ENCODE data around the gene LAMP1. TPM values are rescaled to one million over a fixed set of nuclear protein-coding genes. Genes with fewer than 3 reads are reported as not detected.
"Not testable (repeated sequence)": the region's sequence is repeated elsewhere in the genome, so short reads cannot be mapped to it uniquely, and the experiment has no call there.

Gene LAMP1
- total and polyA plus RNA-seq, 4 donors, result 97.4 to 210 (median 167) TPM

DNA sequence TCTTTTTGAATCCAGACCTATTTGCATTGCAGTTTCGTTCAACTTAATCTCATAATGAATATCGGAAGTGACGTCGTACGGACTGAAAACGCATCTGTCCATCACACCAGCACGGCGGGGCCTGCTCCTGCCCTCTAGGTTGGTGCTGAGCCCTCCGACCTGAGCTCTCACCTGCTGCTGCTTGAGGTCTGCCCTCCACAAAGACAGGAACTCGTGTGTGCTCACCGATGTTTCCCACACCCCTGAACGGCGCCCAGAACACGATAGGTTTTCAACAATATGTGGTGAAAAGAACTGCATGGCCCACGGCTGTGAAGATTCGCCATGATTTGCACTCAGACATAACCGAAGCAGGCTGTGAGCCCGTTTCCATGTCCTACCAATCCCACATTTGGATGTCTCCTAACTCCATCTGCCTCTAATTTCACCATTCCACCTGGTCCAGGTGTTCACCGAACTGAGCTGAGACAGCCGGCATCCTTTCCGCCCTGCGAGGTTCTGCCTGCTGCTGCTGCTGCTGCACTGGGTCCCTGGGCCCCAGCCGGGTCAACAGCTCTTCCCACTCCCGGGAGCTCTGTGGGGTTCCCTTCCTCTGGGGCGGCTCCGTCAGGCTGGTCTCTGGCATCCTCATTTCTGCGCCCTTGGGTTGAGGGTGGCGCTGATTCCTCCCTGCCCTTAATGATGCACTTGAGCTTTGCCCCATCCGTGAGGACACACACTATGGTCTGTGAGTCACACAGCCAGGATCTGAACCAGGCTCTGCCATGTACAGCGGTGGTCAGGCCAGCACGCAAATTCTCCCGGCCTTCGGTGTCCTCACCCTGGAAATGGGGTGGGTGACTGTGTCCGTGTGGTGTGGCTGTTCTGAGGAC, 46.0 kb downstream of the LAMP1 start:
- Histone ChIP-seq H3K4me3 (ENCODE audit: low read length in 2 of 2) (no peak overlapping the region), H3K27me3 (ENCODE audit: control insufficient read depth in 1 of 2, insufficient read depth in 2 of 2, low read length in 1 of 2) (no peaks in the 10 kb centered on the region), H3K27ac (ENCODE audit: low read depth in 1 of 2, low read length in 2 of 2) (no peak overlapping the region), H3K9me3 (ENCODE audit: control insufficient read depth, low read length) (no peaks in the 10 kb centered on the region), H3K4me1 (ENCODE audit: control insufficient read depth in 1 of 2, insufficient read depth in 2 of 2, low read length in 2 of 2) (no peaks in the 10 kb centered on the region), H3K36me3 (ENCODE audit: control insufficient read depth in 1 of 2, insufficient read depth in 2 of 2, low read length in 1 of 2) (no peaks in the 10 kb centered on the region)
- ATAC-seq (ENCODE audit: low FRiP score) (no peak), DNase-seq (peak; percentile 45 to 51)
- intact Hi-C loops (cut with DNase I), result no loop called here
- 88% methylated on average over 34 of the region's 34 CpGs for WGBS, 2 donors

DNA sequence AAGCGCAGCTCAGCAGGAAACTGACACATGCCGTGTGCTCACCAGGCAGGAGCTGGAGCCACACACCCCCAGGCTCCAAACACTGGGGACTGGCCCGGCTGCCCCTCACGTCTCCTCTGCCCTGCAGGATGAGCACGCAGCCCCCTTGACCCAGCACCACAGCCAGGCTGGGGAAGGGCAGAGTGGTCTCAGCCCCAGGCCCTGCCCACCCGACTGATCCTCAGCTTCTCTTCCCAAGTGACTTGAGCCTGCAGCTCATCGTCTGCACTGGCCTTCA, 46.6 kb downstream of the LAMP1 start:
- Histone ChIP-seq H3K27me3 (ENCODE audit: control insufficient read depth in 1 of 2, insufficient read depth in 2 of 2, low read length in 1 of 2) (no peaks in the 10 kb centered on the region), H3K36me3 (ENCODE audit: control insufficient read depth in 1 of 2, insufficient read depth in 2 of 2, low read length in 1 of 2) (no peaks in the 10 kb centered on the region), H3K27ac (ENCODE audit: low read depth in 1 of 2, low read length in 2 of 2) (no peak overlapping the region), H3K4me3 (ENCODE audit: low read length in 2 of 2) (no peak overlapping the region), H3K4me1 (ENCODE audit: control insufficient read depth in 1 of 2, insufficient read depth in 2 of 2, low read length in 2 of 2) (no peaks in the 10 kb centered on the region), H3K9me3 (ENCODE audit: control insufficient read depth, low read length) (no peaks in the 10 kb centered on the region)
- intact Hi-C loops (cut with DNase I), result no loop called here
- WGBS, 2 donors, result 89 to 97% methylated on average over 7 of the region's 7 CpGs
- peak in 1 of 2 donors; percentile 45 for DNase-seq
- ATAC-seq (ENCODE audit: low FRiP score), result no peak

DNA sequence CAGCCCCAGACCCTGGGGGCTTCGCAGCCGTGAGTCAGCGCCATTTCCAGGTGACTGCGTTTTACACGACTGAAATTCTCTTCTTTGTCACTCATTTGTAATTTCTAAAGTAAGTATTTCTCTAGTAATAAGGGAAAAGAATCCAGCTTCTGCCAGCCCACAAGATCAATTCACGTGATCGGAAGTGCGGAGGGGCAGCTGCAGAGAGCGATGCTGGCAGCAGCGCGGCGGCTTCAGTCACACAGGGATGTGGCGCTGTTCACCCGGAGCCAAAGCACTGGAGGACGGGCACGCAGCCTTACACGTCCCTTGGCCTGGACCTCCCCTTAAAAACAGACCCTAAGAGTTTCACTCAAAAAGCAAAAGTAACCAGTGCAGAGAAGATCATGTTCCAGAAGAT, 48.4 kb downstream of the LAMP1 start:
- intact Hi-C loops (cut with DNase I), result no loop called here
- Histone ChIP-seq H3K4me3 (ENCODE audit: low read length in 2 of 2) (no peak overlapping the region), H3K9me3 (ENCODE audit: control insufficient read depth, low read length) (no peaks in the 10 kb centered on the region), H3K4me1 (ENCODE audit: control insufficient read depth in 1 of 2, insufficient read depth in 2 of 2, low read length in 2 of 2) (no peaks in the 10 kb centered on the region), H3K27ac (ENCODE audit: low read depth in 1 of 2, low read length in 2 of 2) (no peak overlapping the region), H3K36me3 (ENCODE audit: control insufficient read depth in 1 of 2, insufficient read depth in 2 of 2, low read length in 1 of 2) (no peaks in the 10 kb centered on the region), H3K27me3 (ENCODE audit: control insufficient read depth in 1 of 2, insufficient read depth in 2 of 2, low read length in 1 of 2) (no peaks in the 10 kb centered on the region)
- ATAC-seq (ENCODE audit: low FRiP score) (no peak), DNase-seq (peak; percentile 26 to 44)
- WGBS, 2 donors, result 96% methylated on average over 17 of the region's 17 CpGs

DNA sequence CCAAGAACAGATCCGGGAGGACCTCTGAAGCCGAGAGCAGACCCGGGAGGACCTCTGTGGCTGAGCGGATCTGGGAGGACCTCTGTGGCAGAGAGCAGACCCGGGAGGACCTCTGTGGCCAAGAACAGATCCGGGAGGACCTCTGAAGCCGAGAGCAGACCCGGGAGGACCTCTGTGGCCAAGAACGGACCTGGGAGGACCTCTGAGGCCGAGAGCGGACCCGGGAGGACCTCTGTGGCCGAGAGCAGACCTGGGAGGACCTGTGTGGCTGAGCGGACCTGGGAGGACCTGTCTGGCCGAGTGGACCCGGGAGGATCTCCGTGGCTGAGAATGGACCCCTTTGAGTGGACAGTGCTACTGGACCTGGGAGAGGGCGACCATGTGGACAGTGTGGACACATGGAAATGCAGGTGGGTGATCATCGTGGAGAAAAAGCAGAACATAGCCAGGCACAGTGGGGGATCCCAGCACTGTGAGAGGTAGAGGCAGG, 50.7 kb downstream of the LAMP1 start:
- H3K4me1 ChIP-seq (ENCODE audit: control insufficient read depth in 1 of 2, insufficient read depth in 2 of 2, low read length in 2 of 2); H3K27ac ChIP-seq (ENCODE audit: low read depth in 1 of 2, low read length in 2 of 2); ATAC-seq (ENCODE audit: low FRiP score); H3K4me3 ChIP-seq (ENCODE audit: low read length in 2 of 2); H3K36me3 ChIP-seq (ENCODE audit: control insufficient read depth in 1 of 2, insufficient read depth in 2 of 2, low read length in 1 of 2); H3K27me3 ChIP-seq (ENCODE audit: control insufficient read depth in 1 of 2, insufficient read depth in 2 of 2, low read length in 1 of 2); intact Hi-C loops (cut with DNase I); H3K9me3 ChIP-seq (ENCODE audit: control insufficient read depth, low read length): not testable (repeated sequence)
- peak; percentile 33 to 58 for DNase-seq
- WGBS, 2 donors, result 95 to 97% methylated on average over 18 to 19 of the region's 19 CpGs

DNA sequence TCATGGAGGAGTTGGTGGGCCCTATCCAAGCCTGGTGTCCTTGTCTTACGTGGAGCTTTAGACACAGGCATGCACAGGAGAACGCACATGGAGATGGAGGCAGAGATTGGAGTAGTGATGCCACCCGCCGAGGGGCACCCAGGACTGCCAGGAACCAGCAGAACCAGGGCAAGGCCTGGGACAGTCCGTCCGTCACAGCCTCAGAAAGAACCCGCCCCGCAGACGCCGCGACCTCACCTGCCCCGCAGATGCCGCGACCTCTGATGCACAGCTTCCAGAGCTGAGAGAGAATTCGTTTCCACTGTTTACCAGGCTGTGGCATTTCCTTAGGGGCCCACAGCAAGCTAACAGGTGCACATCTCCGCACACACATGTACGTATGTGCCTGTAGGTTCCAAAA, 51.6 kb downstream of the LAMP1 start:
- H3K36me3 ChIP-seq (ENCODE audit: control insufficient read depth in 1 of 2, insufficient read depth in 2 of 2, low read length in 1 of 2), result no peaks in the 10 kb centered on the region
- H3K4me1 ChIP-seq (ENCODE audit: control insufficient read depth in 1 of 2, insufficient read depth in 2 of 2, low read length in 2 of 2), result no peaks in the 10 kb centered on the region
- H3K27me3 ChIP-seq (ENCODE audit: control insufficient read depth in 1 of 2, insufficient read depth in 2 of 2, low read length in 1 of 2), result no peaks in the 10 kb centered on the region
- WGBS, 2 donors, result 96 to 99% methylated on average over 17 of the region's 17 CpGs
- peak; percentile 15 to 71 for DNase-seq
- no peak overlapping the region for H3K4me3 ChIP-seq (ENCODE audit: low read length in 2 of 2)
- ATAC-seq (ENCODE audit: low FRiP score), result no peak
- intact Hi-C loops (cut with DNase I), result no loop called here
- H3K27ac ChIP-seq (ENCODE audit: low read depth in 1 of 2, low read length in 2 of 2), result no peak overlapping the region
- H3K9me3 ChIP-seq (ENCODE audit: control insufficient read depth, low read length), result no peaks in the 10 kb centered on the region

DNA sequence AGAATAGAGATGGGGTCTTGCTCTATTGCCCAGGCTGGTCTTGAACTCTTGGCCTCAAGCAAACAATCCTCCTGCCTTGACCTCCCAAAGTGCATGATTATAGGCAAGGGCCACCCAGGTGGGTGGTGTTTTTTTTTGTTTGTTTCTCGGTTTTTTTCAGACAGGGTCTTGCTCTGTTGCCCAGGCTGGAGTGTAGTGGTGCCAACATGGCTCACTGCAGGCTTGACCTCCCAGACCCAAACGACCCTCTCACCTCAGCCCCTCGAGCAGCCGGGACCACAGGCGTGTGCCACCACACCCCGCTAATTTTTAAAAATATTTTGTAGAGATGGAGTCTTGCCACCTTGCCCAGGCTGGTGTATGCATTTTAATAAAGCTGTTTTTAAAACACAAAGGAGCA, 52.0 kb downstream of the LAMP1 start:
- intact Hi-C loops (cut with DNase I), result no loop called here
- DNase-seq (peak in 1 of 2 donors; percentile 31), ATAC-seq (ENCODE audit: low FRiP score) (no peak)
- Histone ChIP-seq H3K27ac (ENCODE audit: low read depth in 1 of 2, low read length in 2 of 2) (no peak overlapping the region), H3K9me3 (ENCODE audit: control insufficient read depth, low read length) (no peaks in the 10 kb centered on the region), H3K4me3 (ENCODE audit: low read length in 2 of 2) (no peak overlapping the region), H3K4me1 (ENCODE audit: control insufficient read depth in 1 of 2, insufficient read depth in 2 of 2, low read length in 2 of 2) (no peaks in the 10 kb centered on the region), H3K27me3 (ENCODE audit: control insufficient read depth in 1 of 2, insufficient read depth in 2 of 2, low read length in 1 of 2) (no peaks in the 10 kb centered on the region), H3K36me3 (ENCODE audit: control insufficient read depth in 1 of 2, insufficient read depth in 2 of 2, low read length in 1 of 2) (no peaks in the 10 kb centered on the region)
- WGBS, 2 donors, result 88 to 89% methylated on average over 6 of the region's 6 CpGs

DNA sequence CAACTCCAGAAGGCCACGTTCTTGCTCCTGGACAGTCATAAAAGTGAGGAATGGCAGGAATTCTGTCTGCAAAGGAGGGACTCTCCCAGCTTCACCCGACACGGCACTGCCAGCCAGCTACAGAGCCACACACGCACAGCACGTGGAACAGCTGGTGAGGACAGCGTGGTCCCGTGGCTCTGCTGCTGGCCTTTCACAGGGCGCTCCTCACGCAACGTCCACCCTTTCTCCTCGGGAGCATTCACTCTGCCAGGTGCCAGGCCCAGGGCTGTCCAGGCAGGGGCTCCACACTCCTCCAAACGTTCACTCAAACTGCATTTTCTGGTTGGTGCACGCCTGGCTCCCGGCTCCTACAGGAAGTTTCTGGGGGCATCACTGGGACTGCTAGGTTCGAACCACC, 52.5 kb downstream of the LAMP1 start:
- peak; percentile 5 to 52 for DNase-seq
- Histone ChIP-seq H3K9me3 (ENCODE audit: control insufficient read depth, low read length) (no peaks in the 10 kb centered on the region), H3K27me3 (ENCODE audit: control insufficient read depth in 1 of 2, insufficient read depth in 2 of 2, low read length in 1 of 2) (no peaks in the 10 kb centered on the region), H3K4me3 (ENCODE audit: low read length in 2 of 2) (no peak overlapping the region), H3K36me3 (ENCODE audit: control insufficient read depth in 1 of 2, insufficient read depth in 2 of 2, low read length in 1 of 2) (no peaks in the 10 kb centered on the region), H3K27ac (ENCODE audit: low read depth in 1 of 2, low read length in 2 of 2) (no peak overlapping the region), H3K4me1 (ENCODE audit: control insufficient read depth in 1 of 2, insufficient read depth in 2 of 2, low read length in 2 of 2) (no peaks in the 10 kb centered on the region)
- intact Hi-C loops (cut with DNase I), result no loop called here
- no peak for ATAC-seq (ENCODE audit: low FRiP score)
- 88 to 89% methylated on average over 15 of the region's 15 CpGs for WGBS, 2 donors

DNA sequence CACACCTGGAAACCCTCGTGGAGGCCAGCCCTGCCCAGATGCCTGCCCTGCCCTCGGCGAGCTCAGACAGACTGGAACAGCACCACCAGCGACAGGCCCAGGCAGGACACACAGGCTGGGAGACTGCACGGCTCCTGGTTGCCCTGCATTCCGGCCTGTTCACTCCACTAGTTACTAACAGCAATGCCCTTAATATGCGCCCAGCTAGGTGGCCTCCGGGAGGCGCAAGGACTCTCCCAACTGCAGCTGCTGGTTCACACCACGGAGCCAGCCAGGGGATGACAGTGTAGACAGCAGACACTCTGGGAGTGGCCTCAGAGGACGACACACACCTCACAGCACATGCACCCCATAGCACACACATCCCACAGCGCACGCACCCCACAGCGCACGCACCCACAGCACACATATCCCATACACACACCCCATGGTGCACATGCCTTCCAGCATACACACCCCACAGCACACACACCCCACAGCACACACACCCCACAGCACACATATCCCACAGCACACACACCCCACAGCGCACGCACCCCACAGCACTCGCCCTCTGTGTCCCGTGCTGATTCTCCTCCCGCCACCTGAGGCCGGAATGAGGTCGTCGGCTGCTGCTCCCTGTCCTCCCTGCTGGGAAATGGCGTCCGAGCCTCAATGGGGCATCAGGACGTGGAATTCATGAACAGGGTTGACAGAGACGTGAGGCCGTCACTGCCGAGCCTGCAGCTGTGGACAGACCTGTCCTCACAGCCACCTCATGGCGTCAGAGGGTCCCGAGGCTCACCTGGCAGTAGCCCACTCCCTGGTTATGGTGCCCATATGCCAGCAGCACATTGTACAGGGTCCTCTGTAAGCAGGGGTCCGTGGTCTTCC, 53.3 kb downstream of the LAMP1 start:
- no peaks in the 10 kb centered on the region for H3K9me3 ChIP-seq (ENCODE audit: control insufficient read depth, low read length)
- peak; percentile 11 for ATAC-seq (ENCODE audit: low FRiP score)
- no peaks in the 10 kb centered on the region for H3K36me3 ChIP-seq (ENCODE audit: control insufficient read depth in 1 of 2, insufficient read depth in 2 of 2, low read length in 1 of 2)
- no peaks in the 10 kb centered on the region for H3K27me3 ChIP-seq (ENCODE audit: control insufficient read depth in 1 of 2, insufficient read depth in 2 of 2, low read length in 1 of 2)
- H3K4me3 ChIP-seq (ENCODE audit: low read length in 2 of 2), result no peak overlapping the region
- no peaks in the 10 kb centered on the region for H3K4me1 ChIP-seq (ENCODE audit: control insufficient read depth in 1 of 2, insufficient read depth in 2 of 2, low read length in 2 of 2)
- intact Hi-C loops (cut with DNase I), result no loop called here
- WGBS, 2 donors, result 82 to 83% methylated on average over 31 to 32 of the region's 32 CpGs
- peak; percentile 33 to 65 for DNase-seq
- no peak overlapping the region for H3K27ac ChIP-seq (ENCODE audit: low read depth in 1 of 2, low read length in 2 of 2)

Measured in aorta (tissue), 5 donors.